HG03060 (cell line): ENCODE data around the gene CXorf66.
"Not testable (repeated sequence)": the region's sequence is repeated elsewhere in the genome, so short reads cannot be mapped to it uniquely, and the experiment has no call there.

Experiments
- ATAC-seq: cut with Tn5 transposase; IDR thresholded peaks from one replicate; pipeline ENCODE4 v1.9.1; 2021; ENCODE audit warnings: low read depth, moderate number of reproducible peaks; ENCODE audit not compliant: unreplicated experiment

CXorf66 gene

DNA sequence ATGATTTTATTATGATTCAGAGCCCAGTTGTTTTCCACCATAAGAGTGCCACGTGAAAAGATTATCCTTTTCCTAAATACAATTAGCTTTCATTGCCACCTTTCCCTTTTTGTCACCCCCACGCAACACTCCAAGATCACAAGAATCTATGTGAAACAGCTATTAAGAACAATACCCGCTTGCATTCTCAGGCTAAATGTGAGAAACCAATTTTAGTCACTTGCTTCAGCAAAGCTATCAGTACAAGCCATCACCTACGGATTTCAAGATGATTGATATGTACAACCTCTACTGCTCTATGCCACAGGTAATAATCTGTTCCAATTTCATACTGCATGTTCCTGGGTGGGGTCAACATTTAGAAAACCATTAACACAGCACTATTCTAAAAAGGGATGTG lies 34.9 kb downstream of the CXorf66 start:
- no peak for ATAC-seq

- ATAC-seq, result no peak
Measured at GRCh38 chrX:139929876-139930275, 35.4 kb downstream of the CXorf66 start.

DNA sequence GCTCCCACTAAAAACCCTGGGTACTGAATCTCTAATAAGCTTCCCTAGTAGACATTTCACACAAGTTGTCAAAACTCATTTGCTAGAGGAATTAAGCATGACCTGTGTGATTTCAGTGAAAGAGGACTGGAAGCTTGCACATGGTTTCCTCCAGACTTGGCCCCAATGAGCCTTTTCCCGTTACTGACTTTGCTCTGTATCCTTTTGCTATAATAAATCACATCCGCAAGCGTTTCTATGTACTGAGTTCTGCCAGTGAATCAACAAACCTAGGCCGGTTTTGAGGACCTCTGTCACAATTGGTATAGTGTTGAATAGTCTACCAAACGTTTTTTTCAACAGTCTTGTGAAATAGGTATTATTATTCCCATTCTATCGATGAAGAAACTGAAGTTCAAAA lies 40.6 kb downstream of the CXorf66 start:
- ATAC-seq, result no peak

GRCh38 chrX:139924069-139924695 lies 41.1 kb downstream of the CXorf66 start:
- ATAC-seq, result no peak

GRCh38 chrX:139921142-139921541 lies 44.2 kb downstream of the CXorf66 start:
- not testable (repeated sequence) for ATAC-seq

DNA sequence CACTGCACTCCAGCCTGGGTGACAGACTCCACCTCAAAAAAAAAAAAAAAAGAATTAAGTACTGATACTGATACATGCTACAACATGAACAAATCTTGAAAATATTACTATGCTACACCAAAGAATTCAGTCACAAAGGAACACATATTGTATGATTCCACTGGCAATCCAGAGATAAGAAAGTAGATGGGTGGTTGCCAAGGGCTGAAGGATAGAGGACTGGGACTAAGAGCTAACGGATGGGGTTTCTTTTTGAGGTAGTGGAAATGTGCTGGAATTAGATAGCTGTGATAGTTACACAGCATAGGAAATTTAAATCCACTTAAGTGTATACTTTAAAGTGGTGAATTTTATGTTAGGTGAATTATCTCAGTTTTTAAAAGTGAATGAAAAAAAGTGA lies 45.0 kb downstream of the CXorf66 start:
- ATAC-seq, result no peak

DNA sequence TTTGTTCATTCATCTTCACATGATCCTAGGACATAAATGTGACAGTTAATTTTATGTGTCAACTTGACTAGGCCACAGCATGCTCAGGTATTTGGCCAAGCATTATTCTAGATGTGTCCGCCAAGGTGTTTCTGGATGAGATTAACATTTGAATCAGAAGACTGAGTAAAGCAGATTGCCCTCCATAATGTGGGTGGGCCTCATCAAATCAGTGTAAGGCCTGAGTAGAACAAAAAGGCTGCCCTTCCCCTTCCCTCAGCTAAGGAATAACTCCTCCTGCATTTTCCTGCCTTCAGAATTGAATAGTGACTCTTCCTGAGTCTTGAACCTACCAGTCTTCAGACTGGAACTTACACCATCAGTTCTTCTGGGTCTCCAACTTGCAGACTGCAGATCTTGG lies 50.9 kb downstream of the CXorf66 start:
- no peak for ATAC-seq

DNA sequence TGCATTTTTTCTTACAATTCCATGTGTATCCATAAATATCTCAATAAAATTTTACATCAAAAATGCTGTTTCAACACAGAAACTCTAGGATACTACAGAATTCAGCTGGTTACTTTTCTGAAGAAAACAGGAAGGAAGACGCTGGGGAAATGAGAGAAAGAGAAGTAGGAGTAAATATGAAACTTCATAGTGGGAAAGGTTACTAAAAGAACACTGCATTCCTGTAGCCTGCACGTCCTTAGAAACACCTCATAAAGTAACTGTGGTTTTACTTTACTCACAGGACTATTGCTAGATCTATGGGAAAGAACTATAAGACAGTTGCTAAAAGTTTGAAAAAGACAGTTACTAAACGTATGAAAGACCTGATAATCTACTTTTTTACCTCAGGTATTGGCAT lies 55.6 kb downstream of the CXorf66 start:
- ATAC-seq, result peak; percentile 74

DNA sequence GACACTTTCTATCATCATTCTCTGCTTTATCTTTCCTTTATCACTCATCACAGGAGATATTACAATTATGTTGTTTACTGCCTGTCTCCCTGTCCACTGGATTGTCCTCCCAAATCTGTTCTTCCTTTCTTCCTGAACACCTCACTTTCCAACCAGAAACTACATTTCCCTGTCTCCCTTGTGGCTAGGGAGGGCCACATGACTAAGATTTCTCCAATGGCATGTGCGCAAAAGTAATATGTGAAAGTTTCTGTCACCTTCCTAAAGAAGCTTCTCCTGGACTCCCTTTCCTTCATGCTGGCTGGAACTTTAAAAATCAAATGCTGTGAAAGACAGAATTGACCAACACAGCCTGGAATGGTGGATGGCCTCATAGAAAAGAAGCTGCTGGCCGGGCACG lies 58.2 kb downstream of the CXorf66 start:
- no peak for ATAC-seq

DNA sequence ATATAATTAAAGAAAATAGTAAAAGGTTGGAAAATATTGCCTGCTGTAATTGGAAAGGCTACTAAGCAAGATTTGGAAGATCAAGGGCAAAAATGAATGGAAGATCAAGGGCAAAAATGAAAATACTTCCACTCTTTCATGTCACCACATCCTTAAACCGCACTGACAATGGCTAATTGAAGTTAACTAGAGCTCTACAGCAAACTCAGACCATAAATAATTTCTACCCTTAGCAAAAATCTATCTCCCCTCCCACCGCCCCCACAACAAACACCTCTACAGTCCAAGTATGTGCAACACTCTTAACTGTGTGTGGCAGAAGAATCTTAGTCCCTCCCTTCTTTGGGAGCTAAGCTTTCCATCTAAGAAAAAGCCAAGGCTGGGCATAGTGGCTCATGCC lies 59.6 kb downstream of the CXorf66 start:
- no peak for ATAC-seq
